HG03442 (cell line): Measurements from ENCODE around the gene ABCC8.

Source experiments
- ATAC-seq: cut with Tn5 transposase; IDR thresholded peaks from one replicate; pipeline ENCODE4 v1.9.1; 2021; ENCODE audit warnings: mild to moderate bottlenecking, moderate library complexity; ENCODE audit not compliant: unreplicated experiment

The ABCC8 gene

GRCh38 chr11:17406818-17407149 lies 69.9 kb downstream of the ABCC8 start:
- ATAC-seq = no peak

- no peak for ATAC-seq
Measured at GRCh38 chr11:17406082-17406817, 70.4 kb downstream of the ABCC8 start.

GRCh38 chr11:17405232-17406005 lies 71.2 kb downstream of the ABCC8 start:
- no peak for ATAC-seq

- ATAC-seq = no peak
Measured at GRCh38 chr11:17403980-17404759, 72.5 kb downstream of the ABCC8 start.

- no peak for ATAC-seq
Measured at GRCh38 chr11:17402486-17402885, 74.2 kb downstream of the ABCC8 start.

GRCh38 chr11:17401841-17402240 lies 74.8 kb downstream of the ABCC8 start:
- ATAC-seq = no peak

- no peak for ATAC-seq
Measured at GRCh38 chr11:17401316-17401715, 75.3 kb downstream of the ABCC8 start.

- no peak for ATAC-seq
Measured at GRCh38 chr11:17400048-17400775, 76.4 kb downstream of the ABCC8 start.

GRCh38 chr11:17399236-17399635 lies 77.4 kb downstream of the ABCC8 start:
- no peak for ATAC-seq

GRCh38 chr11:17397311-17398002 lies 79.2 kb downstream of the ABCC8 start:
- no peak for ATAC-seq

GRCh38 chr11:17396598-17397310 lies 79.9 kb downstream of the ABCC8 start:
- ATAC-seq = no peak

- ATAC-seq = no peak
Measured at GRCh38 chr11:17395978-17396377, 80.7 kb downstream of the ABCC8 start.

- no peak for ATAC-seq
Measured at GRCh38 chr11:17395554-17395961, 81.1 kb downstream of the ABCC8 start.

- no peak for ATAC-seq
Measured at GRCh38 chr11:17394743-17395390, 81.8 kb downstream of the ABCC8 start.

- ATAC-seq = no peak
Measured at GRCh38 chr11:17393472-17393871, 83.2 kb downstream of the ABCC8 start.

GRCh38 chr11:17392872-17393271 lies 83.8 kb downstream of the ABCC8 start:
- ATAC-seq = no peak

- ATAC-seq = no peak
Measured at GRCh38 chr11:17391493-17392355, 84.9 kb downstream of the ABCC8 start.

GRCh38 chr11:17389957-17390649 lies 86.5 kb downstream of the ABCC8 start:
- ATAC-seq = no peak
